Endothelial cell of umbilical vein (primary cell): ENCODE results near the gene SLC35E2B.

Experiments
- CTCF ChIP-seq, 2 donors: IDR thresholded peaks; 1 replicate in 1 of 2; 2 replicates in 1 of 2; pipeline ENCODE4 v1.5.1; 2011; ENCODE audit warnings: low read length in 2 of 2, mild to moderate bottlenecking in 2 of 2, moderate library complexity in 2 of 2, control low read depth in 1 of 2, inconsistent platforms in 1 of 2, low read depth in 1 of 2; ENCODE audit not compliant: insufficient read depth in 1 of 2; ENCODE audit errors: extremely low read depth in 1 of 2
- EZH2 ChIP-seq: IDR thresholded peaks from 2 replicates; pipeline ENCODE4 v1.6.1; 2012; ENCODE audit warnings: borderline replicate concordance, low read depth, mild to moderate bottlenecking, moderate library complexity, low read length, inconsistent platforms; ENCODE audit not compliant: severe bottlenecking
- GATA2 ChIP-seq: IDR thresholded peaks from 2 replicates; pipeline ENCODE4 v1.7.0; 2011; ENCODE audit warnings: low read depth, mild to moderate bottlenecking, moderate library complexity, mixed read lengths, low read length; ENCODE audit not compliant: insufficient read length, insufficient read depth
- MYC ChIP-seq: IDR thresholded peaks from one replicate; pipeline ENCODE4 v1.6.1; 2011; ENCODE audit warnings: mild to moderate bottlenecking, low read depth, low read length
- POLR2A ChIP-seq: IDR thresholded peaks from 2 replicates; pipeline ENCODE4 v1.6.1; 2012; ENCODE audit warnings: low read depth, mild to moderate bottlenecking, control low read depth, low read length
- POLR2AphosphoS5 ChIP-seq: IDR thresholded peaks from 2 replicates; pipeline ENCODE4 v1.6.1; 2012; ENCODE audit warnings: low read depth, mild to moderate bottlenecking, control low read depth, low read length, moderate library complexity; ENCODE audit not compliant: insufficient read depth

GRCh38 chr1:1616838-1617237, 75.8 kb downstream of the SLC35E2B start:
- no peak for TF ChIP-seq MYC
- TF ChIP-seq CTCF (IDR thresholded peaks at IDR 0.05; ENCODE audit: extremely low read depth in 1 of 2, insufficient read depth in 1 of 2, low read depth in 1 of 2, low read length in 2 of 2), result no peak
- TF ChIP-seq EZH2, result no peak
- no peak for TF ChIP-seq GATA2
- no peak for TF ChIP-seq POLR2AphosphoS5
- no peak for TF ChIP-seq POLR2A
